ENCODE results near the gene FAM53A.

FAM53A gene

GRCh38 chr4:1601852-1602654 is 82.1 kb downstream of the FAM53A start:
- no peak for DNase-seq

DNA sequence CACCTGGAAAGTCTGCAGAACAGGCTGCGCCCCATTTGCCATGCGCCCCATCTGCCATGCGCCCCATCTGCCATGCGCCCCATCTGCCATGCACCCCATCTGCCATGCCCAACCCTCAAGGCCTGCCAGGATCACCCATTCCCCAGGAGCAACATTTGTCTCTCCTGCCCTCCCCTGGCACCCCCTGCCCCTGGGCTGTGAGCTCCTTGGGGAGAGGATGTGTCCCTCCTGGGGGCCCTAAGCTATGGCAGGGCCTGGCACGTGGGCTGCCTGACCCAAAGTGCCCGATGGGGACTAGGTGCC is 82.6 kb downstream of the FAM53A start:
- no peak for DNase-seq

DNA sequence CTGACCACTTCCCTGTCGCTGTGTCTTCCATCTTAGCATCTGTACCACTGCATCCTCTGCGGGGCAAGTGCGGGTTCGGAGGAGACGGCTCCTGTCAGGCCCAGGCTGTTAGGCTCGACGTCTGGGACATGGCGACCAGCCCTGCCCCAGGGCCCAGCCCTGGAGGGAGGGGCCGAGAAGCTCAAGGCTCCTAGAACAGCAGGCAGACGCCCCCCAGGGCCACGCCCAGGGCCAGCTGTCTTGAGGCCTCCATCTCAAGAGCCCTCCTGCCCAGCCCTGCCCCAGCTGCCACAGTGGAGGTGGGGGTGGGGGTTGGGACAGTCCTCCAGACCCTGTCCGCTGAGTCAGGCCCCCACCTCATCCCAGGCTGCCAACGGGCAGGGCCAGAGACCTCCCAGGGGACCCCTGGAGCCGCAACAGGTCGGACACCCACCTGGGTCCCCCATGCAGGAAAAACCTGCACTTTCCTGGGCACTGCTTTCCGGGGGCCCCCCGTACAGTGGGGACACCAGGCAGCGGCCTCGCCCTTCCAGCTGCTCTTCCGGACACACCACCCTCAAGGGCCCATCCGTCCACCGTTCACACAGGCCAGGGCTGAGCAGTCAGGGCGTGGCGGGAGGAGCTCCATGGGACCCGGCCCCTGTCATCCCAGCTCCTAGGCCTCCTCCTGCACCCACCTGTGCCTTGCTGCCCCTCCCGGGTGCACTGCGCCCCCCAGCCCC is 83.1 kb downstream of the FAM53A start:
- no peak for DNase-seq

- DNase-seq, result no peak
These were observed 83.8 kb downstream of the FAM53A start for GRCh38 chr4:1600211-1600780.

DNA sequence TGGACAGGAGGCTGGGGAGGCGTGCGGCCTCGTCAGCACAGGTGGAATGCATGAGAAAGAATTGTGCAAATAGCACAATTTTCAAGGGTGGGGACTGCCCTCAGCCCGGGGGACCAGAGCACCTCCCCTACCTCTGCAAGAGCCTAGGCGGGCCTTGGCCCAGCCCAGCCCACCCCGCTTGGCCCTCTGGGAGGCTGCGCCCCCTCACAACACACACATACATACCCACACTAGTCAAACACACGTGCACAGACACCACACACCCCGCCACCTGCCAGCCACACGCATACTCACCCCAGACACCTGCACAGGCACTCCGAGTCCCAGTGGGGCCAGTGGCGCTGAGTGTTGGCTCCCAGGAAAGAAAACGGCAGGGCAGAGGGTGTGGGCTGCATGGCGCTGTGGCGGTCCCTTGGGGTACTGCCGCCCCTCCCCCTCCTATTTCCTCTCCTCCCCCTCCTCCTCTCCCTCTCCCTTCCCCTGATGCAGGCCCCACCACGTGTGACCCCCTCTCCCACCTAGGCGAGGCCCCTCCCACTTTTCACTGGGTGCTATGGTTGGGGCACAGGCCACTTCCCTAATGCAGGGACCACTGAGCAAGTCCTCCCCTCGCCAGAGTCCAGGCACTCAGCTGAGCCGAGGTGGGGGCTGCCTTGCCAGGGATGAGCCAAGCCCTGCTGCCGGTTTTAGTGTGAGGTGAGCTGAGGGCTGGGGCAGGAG is 84.5 kb downstream of the FAM53A start:
- DNase-seq, result no peak

GRCh38 chr4:1599026-1599481 is 85.1 kb downstream of the FAM53A start:
- DNase-seq, result no peak

GRCh38 chr4:1598206-1599025 is 85.7 kb downstream of the FAM53A start:
- DNase-seq, result no peak

DNA sequence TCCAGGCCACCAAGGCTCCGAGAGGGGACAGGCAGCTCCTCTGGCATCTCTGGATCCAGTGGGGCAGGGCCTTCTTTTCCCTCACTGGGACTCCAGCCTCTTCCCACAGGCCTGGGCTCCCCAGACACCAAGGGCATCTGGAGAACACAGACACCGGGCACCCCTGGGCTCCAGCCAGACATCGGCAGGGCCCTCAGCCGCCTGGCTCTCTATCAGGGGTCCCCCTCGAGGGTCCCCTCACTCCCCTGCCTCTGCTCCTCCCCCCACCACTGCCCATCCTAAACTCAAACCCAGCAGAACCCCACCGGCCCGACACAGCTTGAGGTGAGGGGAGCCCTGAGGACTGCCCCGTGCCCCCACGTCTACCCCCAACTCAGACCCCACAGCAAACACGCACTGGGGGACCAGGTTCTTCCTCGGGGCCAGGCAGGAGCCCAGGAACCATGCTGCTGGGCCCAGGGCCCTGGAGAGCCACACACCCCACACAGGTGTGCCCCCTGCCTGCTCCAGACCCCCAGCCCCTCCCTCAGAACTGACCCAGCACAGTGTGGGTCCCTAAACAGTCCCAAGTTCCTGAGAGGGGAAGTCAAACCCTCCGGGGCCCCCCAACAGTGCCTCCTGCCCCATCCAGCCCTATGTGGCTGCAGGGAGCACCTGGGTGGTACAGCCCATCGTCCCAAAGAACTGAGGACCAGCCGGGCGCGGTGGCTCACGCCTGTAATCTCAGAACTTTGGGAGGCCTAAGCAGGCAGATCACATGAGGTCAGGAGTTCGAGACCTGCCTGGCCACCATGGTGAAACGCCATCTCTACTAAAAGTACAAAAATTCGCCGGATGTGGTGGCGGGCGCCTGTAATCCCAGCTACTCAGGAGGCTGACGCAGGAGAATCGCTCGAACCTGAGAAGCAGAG is 86.8 kb downstream of the FAM53A start:
- DNase-seq, result no peak

DNA sequence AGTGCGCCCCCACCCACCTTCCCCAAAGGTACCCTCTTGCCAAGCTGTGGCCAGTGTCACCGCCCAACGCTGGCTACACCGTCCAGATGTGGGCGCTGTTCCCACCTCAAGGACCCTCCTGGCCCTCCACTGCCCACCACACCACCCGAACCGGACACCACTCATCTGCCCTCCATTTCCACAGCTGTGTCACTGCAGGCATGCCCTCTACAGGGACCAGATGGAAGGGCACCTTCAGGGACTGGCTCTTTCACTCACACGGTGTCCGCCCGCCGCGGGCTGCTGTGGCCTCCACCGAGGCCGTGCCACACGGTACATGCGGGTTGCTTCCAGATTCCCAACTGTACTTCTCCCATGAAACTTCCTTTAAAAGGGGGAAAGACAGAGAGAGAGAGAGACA is 87.7 kb downstream of the FAM53A start:
- no peak for DNase-seq

- DNase-seq, result no peak
These were observed 88.3 kb downstream of the FAM53A start for GRCh38 chr4:1595789-1596325.

DNA sequence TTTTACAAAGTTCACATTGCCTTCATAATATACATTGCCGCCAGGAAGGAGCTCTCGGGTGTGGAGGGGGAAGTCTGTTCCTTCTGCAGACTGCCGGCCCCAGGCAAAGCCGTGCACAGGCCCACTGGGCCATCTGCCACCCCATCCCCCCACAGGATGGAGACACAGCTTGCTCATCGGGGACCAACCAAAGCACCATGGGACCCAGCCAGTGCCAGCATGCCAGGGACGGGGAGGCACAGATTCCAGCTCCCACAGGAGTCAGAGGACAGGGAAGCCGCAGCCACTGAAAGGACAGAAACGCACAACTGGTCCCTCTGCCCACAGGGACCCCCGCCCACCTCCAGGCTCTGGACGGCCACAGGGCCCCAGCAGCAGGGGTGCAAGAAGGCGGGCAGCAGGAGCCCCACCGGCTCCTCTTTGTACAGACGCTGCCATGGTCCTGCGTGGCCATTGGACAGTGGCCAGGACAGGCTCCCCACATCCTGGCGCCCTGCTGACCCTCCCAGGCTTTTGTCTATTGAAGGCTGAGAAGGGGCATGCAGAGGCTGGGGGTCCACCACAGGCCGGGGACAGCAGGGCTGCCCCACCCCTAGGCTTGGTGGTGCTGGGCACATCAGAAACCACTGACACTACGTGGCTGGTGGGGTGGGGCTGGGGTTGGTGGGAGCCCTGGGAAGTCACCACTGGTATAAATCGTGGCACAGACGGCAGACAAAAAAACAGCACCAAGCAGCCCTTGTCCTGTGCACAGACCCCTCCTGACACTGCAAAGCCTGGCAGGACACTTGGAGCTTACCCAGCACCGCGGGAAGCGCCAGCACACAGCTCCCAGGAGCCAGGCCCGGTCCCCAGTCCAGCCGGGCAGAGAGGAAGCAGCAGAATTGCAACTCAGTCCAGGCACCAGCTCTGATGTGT is 89.0 kb downstream of the FAM53A start:
- no peak for DNase-seq

GRCh38 chr4:1593881-1594345 is 90.2 kb downstream of the FAM53A start:
- no peak for DNase-seq

- no peak for DNase-seq
These were observed 90.7 kb downstream of the FAM53A start for GRCh38 chr4:1593458-1593857.

- no peak for DNase-seq
These were observed 91.2 kb downstream of the FAM53A start for GRCh38 chr4:1592709-1593417.

DNA sequence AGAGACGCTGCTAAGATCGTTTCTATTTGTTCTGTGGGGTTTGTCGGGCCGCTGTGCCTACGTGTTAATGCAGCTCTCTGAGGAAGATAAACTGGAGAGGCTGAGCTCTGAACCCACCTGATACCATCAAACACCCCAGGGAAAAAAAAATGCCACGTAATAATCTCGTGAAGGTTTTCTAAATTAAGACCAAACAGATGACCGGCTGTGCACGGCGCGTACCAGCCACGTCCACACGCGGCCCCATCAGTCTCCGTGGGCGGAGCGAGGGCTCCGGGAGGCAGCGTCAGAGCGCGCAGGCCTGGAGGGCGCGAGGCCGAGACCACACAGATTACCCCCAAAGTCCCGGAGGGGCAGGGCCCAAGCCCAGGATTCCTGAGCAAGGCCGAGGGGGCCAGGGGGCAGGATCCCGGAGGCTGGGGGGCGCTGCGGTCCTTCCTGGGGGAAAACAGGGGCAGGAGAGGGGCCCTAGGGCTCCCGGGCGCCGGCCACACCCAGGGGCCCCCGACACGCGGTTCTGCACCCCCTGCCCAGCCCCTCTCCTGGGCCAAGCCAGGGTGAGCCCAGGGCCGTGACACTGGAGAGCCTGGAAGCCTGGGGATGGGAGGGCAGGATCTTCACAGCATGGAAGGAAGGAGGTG is 91.9 kb downstream of the FAM53A start:
- no peak for DNase-seq

DNA sequence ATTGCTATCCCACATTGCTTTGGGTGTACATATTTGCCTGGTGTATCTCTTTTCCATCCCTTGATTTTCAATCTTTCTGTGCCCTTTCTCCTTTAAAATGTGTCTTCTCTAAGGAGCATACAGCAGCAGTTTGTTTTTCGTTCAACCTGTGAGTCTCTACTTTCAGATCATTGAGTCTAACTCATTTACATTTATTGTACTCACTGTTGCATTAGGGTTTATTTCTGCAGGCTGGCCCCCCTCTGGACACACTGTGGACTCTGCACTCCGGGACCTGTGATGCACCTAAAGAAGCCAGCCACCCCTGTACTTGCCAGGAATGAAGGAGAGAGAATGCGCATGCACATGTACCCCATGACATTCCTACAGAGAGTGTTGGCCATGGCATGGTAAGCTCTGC is 93.0 kb downstream of the FAM53A start:
- DNase-seq, result no peak

GRCh38 chr4:1590244-1590643 is 93.9 kb downstream of the FAM53A start:
- no peak for DNase-seq
